Measurements from ENCODE around the gene ZNF576. TPM values are rescaled to one million over a fixed set of nuclear protein-coding genes. Genes with fewer than 3 reads are reported as not detected.
A peak's percentile ranks its signal among the peaks of the same experiment; 100 is the strongest.

Gene ZNF576
- total and polyA plus RNA-seq, 2 of the 13 experiments (the other 11 are each of a cell fraction or from before 2014, with no cell fraction given), result 7.2 to 9.6 TPM

- TF ChIP-seq ELF4 (CRISPR knock-in tag; IDR thresholded peaks at IDR 0.05; ENCODE audit: borderline replicate concordance), result no peak
- TF ChIP-seq BORCS8-MEF2B (CRISPR knock-in tag; IDR thresholded peaks at IDR 0.05), result no peak
- 0 out of 2 replicates have a peak, but pooled peaks have one; percentile 40 for TF ChIP-seq FOXO1 (CRISPR knock-in tag; IDR thresholded peaks at IDR 0.05)
- no peak for TF ChIP-seq KLF12 (CRISPR knock-in tag; IDR thresholded peaks at IDR 0.05; ENCODE audit: borderline replicate concordance)
- TF ChIP-seq ATF1 (CRISPR knock-in tag; IDR thresholded peaks at IDR 0.05), result no peak
- peak; percentile 60 for TF ChIP-seq ATF7 (IDR thresholded peaks at IDR 0.05)
- TF ChIP-seq ATF7 (CRISPR knock-in tag; IDR thresholded peaks at IDR 0.05), result no peak
- no peak for TF ChIP-seq CAMTA2 (CRISPR knock-in tag; IDR thresholded peaks at IDR 0.05; ENCODE audit: borderline replicate concordance)
- TF ChIP-seq, protein P1, sequence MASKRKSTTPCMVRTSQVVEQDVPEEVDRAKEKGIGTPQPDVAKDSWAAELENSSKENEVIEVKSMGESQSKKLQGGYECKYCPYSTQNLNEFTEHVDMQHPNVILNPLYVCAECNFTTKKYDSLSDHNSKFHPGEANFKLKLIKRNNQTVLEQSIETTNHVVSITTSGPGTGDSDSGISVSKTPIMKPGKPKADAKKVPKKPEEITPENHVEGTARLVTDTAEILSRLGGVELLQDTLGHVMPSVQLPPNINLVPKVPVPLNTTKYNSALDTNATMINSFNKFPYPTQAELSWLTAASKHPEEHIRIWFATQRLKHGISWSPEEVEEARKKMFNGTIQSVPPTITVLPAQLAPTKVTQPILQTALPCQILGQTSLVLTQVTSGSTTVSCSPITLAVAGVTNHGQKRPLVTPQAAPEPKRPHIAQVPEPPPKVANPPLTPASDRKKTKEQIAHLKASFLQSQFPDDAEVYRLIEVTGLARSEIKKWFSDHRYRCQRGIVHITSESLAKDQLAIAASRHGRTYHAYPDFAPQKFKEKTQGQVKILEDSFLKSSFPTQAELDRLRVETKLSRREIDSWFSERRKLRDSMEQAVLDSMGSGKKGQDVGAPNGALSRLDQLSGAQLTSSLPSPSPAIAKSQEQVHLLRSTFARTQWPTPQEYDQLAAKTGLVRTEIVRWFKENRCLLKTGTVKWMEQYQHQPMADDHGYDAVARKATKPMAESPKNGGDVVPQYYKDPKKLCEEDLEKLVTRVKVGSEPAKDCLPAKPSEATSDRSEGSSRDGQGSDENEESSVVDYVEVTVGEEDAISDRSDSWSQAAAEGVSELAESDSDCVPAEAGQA (IDR thresholded peaks at IDR 0.05; ENCODE audit: low read depth), result no peak
- TF ChIP-seq, protein P1 (CRISPR knock-in tag; IDR thresholded peaks at IDR 0.05; ENCODE audit: borderline replicate concordance), result no peak
- no peak for TF ChIP-seq ZNF564 (CRISPR knock-in tag; IDR thresholded peaks at IDR 0.05)
- no peak for TF ChIP-seq ZNF766 (CRISPR knock-in tag; IDR thresholded peaks at IDR 0.05; ENCODE audit: borderline replicate concordance)
- TF ChIP-seq MEF2D (CRISPR knock-in tag; IDR thresholded peaks at IDR 0.05), result no peak
- TF ChIP-seq KLF11 (CRISPR knock-in tag; IDR thresholded peaks at IDR 0.05), result no peak
- no peak for TF ChIP-seq RNF219 (CRISPR knock-in tag; IDR thresholded peaks at IDR 0.05)
- TF ChIP-seq ZNF101 (CRISPR knock-in tag; IDR thresholded peaks at IDR 0.05; ENCODE audit: borderline replicate concordance, low read depth), result no peak
- no peak for TF ChIP-seq NFIB (CRISPR knock-in tag; IDR thresholded peaks at IDR 0.05; ENCODE audit: borderline replicate concordance)
- TF ChIP-seq PRDM10 (CRISPR knock-in tag; IDR thresholded peaks at IDR 0.05; ENCODE audit: low read depth), result peak; percentile 99
Observed at GRCh38 chr19:43634872-43635560, 38.6 kb downstream of the ZNF576 start (continued).
